ENCODE results near the gene PKM. TPM values are rescaled to one million over a fixed set of nuclear protein-coding genes. Genes with fewer than 3 reads are reported as not detected.
A peak's percentile ranks its signal among the peaks of the same experiment; 100 is the strongest.

PKM gene
- total RNA-seq, 1 experiment from 2014 or later: 828 TPM

DNA sequence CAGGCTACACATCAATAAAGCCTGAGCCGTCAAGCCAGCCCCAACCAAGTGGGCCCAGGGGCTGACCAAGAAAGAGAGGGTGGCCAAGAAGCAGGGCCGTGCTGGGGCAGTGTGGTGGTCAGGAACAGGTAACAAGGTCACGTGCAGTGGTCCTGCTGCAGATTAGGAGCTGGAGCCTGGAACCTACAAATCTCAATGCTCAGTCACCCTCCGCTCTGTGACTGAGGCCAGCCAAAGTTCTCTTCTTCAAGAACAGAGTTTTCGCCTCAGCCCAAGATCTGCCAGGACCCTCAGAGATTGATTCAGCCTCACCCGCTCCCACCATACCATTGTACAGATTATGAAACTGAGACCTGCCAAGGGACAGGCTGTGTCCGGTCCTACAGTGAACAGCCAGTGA, 60.3 kb downstream of the PKM start:
- Mint-ChIP-seq H3K27ac (ENCODE audit: low read depth, unreplicated experiment) (no peak overlapping the region), H3K36me3 (ENCODE audit: insufficient read depth, unreplicated experiment) (no peaks in the 10 kb centered on the region), H3K4me3 (ENCODE audit: unreplicated experiment) (no peak overlapping the region), H3K27me3 (ENCODE audit: insufficient read depth, unreplicated experiment) (no peaks in the 10 kb centered on the region), H3K9me3 (ENCODE audit: unreplicated experiment) (no peaks in the 10 kb centered on the region), H3K4me1 (ENCODE audit: insufficient read depth, unreplicated experiment) (peaks cover 32% of the 10 kb centered on the region)
- TF ChIP-seq, protein P1, sequence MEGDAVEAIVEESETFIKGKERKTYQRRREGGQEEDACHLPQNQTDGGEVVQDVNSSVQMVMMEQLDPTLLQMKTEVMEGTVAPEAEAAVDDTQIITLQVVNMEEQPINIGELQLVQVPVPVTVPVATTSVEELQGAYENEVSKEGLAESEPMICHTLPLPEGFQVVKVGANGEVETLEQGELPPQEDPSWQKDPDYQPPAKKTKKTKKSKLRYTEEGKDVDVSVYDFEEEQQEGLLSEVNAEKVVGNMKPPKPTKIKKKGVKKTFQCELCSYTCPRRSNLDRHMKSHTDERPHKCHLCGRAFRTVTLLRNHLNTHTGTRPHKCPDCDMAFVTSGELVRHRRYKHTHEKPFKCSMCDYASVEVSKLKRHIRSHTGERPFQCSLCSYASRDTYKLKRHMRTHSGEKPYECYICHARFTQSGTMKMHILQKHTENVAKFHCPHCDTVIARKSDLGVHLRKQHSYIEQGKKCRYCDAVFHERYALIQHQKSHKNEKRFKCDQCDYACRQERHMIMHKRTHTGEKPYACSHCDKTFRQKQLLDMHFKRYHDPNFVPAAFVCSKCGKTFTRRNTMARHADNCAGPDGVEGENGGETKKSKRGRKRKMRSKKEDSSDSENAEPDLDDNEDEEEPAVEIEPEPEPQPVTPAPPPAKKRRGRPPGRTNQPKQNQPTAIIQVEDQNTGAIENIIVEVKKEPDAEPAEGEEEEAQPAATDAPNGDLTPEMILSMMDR (IDR thresholded peaks at IDR 0.05; ENCODE audit: unreplicated experiment): no peak
- BruUV-seq (replicated peaks): no TSS peak
- DNase-seq (ENCODE audit: unreplicated experiment): no peak
- ChIA-PET POLR2A (no interaction called here), CTCF (no interaction called here)
- intact Hi-C loops (cut with micrococcal nuclease): no loop called here

DNA sequence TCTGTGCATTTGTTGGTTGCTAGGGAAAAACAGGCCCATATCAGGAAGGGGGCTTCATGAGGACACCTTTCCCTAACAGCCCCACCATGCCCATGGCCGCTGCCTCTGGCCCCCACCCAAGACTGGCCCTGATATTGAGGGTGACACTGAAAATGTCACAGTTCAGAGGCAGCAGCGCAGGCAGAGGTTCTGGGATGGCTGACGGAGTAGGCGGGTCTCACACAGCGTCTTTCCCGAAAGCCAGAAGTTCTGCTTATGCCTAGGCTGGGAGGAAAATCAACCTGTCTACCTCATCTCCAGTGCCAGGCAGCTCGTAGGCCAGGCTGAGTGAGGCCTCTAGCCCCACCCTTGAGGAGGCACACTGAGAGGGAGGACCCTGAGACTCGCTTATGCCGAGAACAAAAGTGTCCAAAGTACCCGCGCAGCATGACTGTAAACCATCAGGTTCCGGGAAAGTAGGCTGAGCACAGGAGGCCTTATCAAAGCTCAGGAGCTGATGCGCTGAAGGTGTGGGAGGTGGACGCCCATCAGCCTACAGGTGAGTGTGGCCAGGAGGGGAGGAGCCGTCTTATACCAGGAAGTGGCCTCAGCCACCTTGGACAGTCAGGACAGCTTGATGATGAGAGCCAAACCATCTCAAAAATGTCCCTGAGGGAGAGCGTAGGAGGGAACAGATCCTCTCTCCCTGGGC, 60.9 kb downstream of the PKM start:
- H3K4me3 Mint-ChIP-seq (ENCODE audit: unreplicated experiment): no peak overlapping the region
- no peak for DNase-seq (ENCODE audit: unreplicated experiment)
- ChIA-PET CTCF (no interaction called here), POLR2A (interaction anchor here (1.9 kb wide), 1 partner anchor 27 kb away, joined by 11 read pairs; the partner anchor contains the start of gene GRAMD2A)
- intact Hi-C loops (cut with micrococcal nuclease): no loop called here
- TF ChIP-seq, protein P1 (IDR thresholded peaks at IDR 0.05; ENCODE audit: unreplicated experiment): no peak
- no peaks in the 10 kb centered on the region for H3K36me3 Mint-ChIP-seq (ENCODE audit: insufficient read depth, unreplicated experiment)
- peaks cover 25% of the 10 kb centered on the region for H3K4me1 Mint-ChIP-seq (ENCODE audit: insufficient read depth, unreplicated experiment)
- no peaks in the 10 kb centered on the region for H3K9me3 Mint-ChIP-seq (ENCODE audit: unreplicated experiment)
- no peak overlapping the region for H3K27ac Mint-ChIP-seq (ENCODE audit: low read depth, unreplicated experiment)
- no TSS peak for BruUV-seq (replicated peaks)
- no peaks in the 10 kb centered on the region for H3K27me3 Mint-ChIP-seq (ENCODE audit: insufficient read depth, unreplicated experiment)

DNA sequence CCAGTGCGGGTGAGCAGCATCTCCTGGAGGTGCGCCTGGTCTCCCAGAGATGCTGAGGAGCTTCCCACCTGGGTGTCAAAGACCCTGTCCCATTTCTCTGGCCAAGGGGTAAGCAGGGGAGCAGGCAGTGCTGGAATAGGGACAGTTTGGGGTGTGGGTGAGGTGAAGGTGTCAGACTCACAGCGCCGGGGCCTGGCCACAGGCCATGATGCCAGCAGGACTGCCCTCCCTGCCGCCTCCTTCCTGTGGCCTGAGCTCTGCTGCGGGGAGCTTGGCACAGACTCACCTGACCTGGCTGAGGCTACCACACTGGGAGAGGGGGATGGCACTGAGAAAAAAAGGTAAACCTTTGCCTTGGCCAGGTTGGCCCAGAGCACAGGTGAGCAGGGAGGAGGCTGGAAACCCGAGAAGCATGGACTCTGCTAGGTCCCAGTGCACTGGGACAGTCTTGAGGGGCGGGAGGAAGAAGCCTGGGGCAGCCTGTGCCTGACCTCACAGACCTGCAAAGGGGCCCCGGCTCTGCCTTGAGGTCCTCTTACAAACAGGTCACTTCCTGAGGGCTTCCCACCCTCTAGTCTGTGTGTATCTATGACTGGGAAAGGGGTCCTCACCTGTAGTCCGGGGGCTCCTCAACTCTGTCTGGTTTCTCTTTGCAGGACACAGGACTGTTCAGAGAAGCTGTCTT, 61.6 kb downstream of the PKM start:
- ChIA-PET POLR2A (interaction anchor here (0.6 to 1.9 kb wide), 6 partner anchors 8 to 290 kb away, joined by 3 to 11 read pairs (median 3); partner anchors contain the start of gene GRAMD2A), CTCF (interaction anchor here (1.6 kb wide), 1 partner anchor 13 kb away, joined by 8 read pairs; no protein-coding TSS in a partner anchor)
- Mint-ChIP-seq H3K9me3 (ENCODE audit: unreplicated experiment) (no peaks in the 10 kb centered on the region), H3K27me3 (ENCODE audit: insufficient read depth, unreplicated experiment) (no peaks in the 10 kb centered on the region), H3K36me3 (ENCODE audit: insufficient read depth, unreplicated experiment) (no peaks in the 10 kb centered on the region), H3K27ac (ENCODE audit: low read depth, unreplicated experiment) (no peak overlapping the region), H3K4me3 (ENCODE audit: unreplicated experiment) (no peak overlapping the region), H3K4me1 (ENCODE audit: insufficient read depth, unreplicated experiment) (peaks cover 22% of the 10 kb centered on the region)
- TF ChIP-seq, protein P1 (IDR thresholded peaks at IDR 0.05; ENCODE audit: unreplicated experiment): no peak
- no TSS peak for BruUV-seq (replicated peaks)
- intact Hi-C loops (cut with micrococcal nuclease): no loop called here
- peak; percentile 53 for DNase-seq (ENCODE audit: unreplicated experiment)

DNA sequence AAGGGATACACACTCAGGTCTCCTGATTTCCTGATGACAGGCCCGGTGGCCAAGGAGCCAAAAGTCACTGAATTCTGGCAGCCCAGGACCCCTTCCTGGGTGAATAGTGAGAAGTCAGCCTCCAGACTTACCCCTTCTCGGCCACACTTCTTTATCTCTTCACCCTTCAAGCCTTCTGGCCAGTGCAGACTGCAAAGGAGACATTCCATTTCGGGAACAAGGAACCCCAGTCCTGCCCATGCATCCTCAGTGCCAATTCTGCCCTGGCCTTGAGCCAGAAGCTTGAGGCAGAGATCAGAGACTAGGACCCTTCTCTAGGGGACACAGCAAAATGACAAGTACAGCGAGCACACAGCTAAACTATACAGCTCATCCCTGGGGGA, 62.2 kb downstream of the PKM start:
- TF ChIP-seq, protein P1 (IDR thresholded peaks at IDR 0.05; ENCODE audit: unreplicated experiment): no peak
- no TSS peak for BruUV-seq (replicated peaks)
- ChIA-PET POLR2A (interaction anchor here (0.6 to 1.9 kb wide), 9 partner anchors 8 to 415 kb away, joined by 3 to 11 read pairs (median 3); partner anchors contain the start of gene GRAMD2A), CTCF (interaction anchor here (1.6 kb wide), 1 partner anchor 12 kb away, joined by 8 read pairs; no protein-coding TSS in a partner anchor)
- DNase-seq (ENCODE audit: unreplicated experiment): peak; percentile 52
- intact Hi-C loops (cut with micrococcal nuclease): no loop called here
- Mint-ChIP-seq H3K27ac (ENCODE audit: low read depth, unreplicated experiment) (no peak overlapping the region), H3K9me3 (ENCODE audit: unreplicated experiment) (no peaks in the 10 kb centered on the region), H3K4me1 (ENCODE audit: insufficient read depth, unreplicated experiment) (peaks cover 22% of the 10 kb centered on the region), H3K4me3 (ENCODE audit: unreplicated experiment) (no peak overlapping the region), H3K27me3 (ENCODE audit: insufficient read depth, unreplicated experiment) (no peaks in the 10 kb centered on the region), H3K36me3 (ENCODE audit: insufficient read depth, unreplicated experiment) (no peaks in the 10 kb centered on the region)

Data from MCF 10A (cell line).